Prostate gland (tissue), 2 donors: Measurements from ENCODE around the gene RRP1.

Experiments used
- CTCF ChIP-seq, 4 experiments: fragments of 200-600 bp in 2 of 4; fragments of 450-650 bp in 2 of 4; sonication (generic) in 2 of 4; IDR thresholded peaks; 1 replicate in 3 of 4; 2 replicates in 1 of 4; pipeline ENCODE4 v1.5.1; 2016 to 2019; ENCODE audit warnings: antibody characterized with exemption in 4 of 4, mild to moderate bottlenecking in 2 of 4, moderate library complexity in 2 of 4
- POLR2A ChIP-seq: fragments of 450-650 bp; IDR thresholded peaks from one replicate; pipeline ENCODE4 v1.6.1; 2016; ENCODE audit warnings: antibody characterized with exemption, mild to moderate bottlenecking
- POLR2AphosphoS5 ChIP-seq: sonication (generic); formaldehyde crosslinking; IDR thresholded peaks from one replicate; pipeline ENCODE4 v1.6.1; 2017; ENCODE audit warnings: antibody characterized with exemption

- no peak for TF ChIP-seq POLR2AphosphoS5
- no peak for TF ChIP-seq CTCF (IDR thresholded peaks at IDR 0.05)
- no peak for TF ChIP-seq POLR2A
Observed at GRCh38 chr21:43774163-43774562, 15.2 kb upstream of the RRP1 start.
